ENCODE data around the gene RPS27.
"Not testable (repeated sequence)": the region's sequence is repeated elsewhere in the genome, so short reads cannot be mapped to it uniquely, and the experiment has no call there.

Gene RPS27

DNA sequence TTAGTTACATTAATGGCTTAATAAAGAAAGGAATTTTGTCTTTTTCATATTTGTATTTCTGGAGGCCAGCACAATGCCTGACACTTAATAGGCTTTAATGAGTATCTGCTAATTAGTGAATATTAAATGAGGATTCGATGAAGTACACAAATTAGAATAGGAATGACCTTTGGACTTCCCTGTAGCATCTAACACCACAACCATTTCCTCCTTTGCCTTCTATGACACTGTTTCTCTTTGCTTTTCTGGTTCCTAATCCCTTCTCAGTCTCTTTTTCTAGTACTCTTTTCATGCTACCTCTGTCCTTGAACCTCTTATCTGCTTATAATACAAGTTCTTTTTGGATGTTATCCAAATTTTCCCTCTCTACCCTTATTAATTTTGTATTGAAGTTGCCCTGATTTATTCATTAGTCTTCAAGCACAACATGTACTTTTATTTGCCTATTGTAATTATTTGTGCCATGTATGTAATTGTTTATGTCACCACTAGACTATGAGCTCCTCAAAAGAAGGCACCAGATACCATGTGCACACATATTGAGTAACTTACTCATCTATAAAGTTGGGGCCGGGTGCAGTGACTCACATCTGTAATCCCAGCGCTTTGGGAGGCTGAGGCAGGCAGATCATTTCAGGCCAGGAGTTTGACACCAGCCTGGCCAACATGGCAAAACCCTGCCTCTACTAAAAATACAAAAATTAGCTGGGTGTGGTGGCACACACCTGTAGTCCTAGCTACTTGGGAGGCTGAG, 23.8 kb downstream of the RPS27 start:
- H3K36me3 ChIP-seq (ENCODE audit: low read depth): no peaks in the 10 kb centered on the region
- H3K27ac ChIP-seq (ENCODE audit: poor library complexity, severe bottlenecking): no peak overlapping the region
- DNase-seq (ENCODE audit: low spot score) (no peak), ATAC-seq (ENCODE audit: low read depth) (peak; percentile 63; the same call in 1 of the 3 replicates)
- no peak overlapping the region for H3K4me3 ChIP-seq (ENCODE audit: severe bottlenecking)
- H3K9me3 ChIP-seq (ENCODE audit: severe bottlenecking): no peaks in the 10 kb centered on the region
- no peaks in the 10 kb centered on the region for H3K4me1 ChIP-seq (ENCODE audit: insufficient read depth, poor library complexity, severe bottlenecking)
- no peaks in the 10 kb centered on the region for H3K27me3 ChIP-seq (ENCODE audit: insufficient read depth, poor library complexity, severe bottlenecking)
- TF ChIP-seq CTCF (IDR thresholded peaks at IDR 0.05; ENCODE audit: poor library complexity, severe bottlenecking): no peak

DNA sequence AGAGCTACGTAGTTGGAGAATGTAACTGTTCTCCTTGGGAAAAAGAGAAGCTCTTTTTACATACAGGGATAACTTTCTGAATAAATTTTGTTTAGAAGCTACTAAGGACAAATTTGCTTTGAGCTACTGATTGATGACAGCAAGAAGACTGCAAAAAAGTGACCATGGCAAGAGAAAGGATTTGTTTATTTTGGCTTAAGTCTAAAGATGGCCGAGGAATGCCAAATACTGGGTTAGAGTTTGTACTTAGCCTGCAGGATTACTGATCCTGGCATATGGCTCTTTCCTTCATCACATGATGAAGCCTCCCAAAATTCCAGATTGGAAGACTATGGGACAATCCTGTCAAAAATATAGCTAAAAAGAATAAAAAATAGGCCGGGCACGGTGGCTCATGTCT, 28.7 kb downstream of the RPS27 start:
- Histone ChIP-seq H3K36me3 (ENCODE audit: low read depth) (no peaks in the 10 kb centered on the region), H3K27me3 (ENCODE audit: insufficient read depth, poor library complexity, severe bottlenecking) (no peaks in the 10 kb centered on the region), H3K27ac (ENCODE audit: poor library complexity, severe bottlenecking) (no peak overlapping the region), H3K4me1 (ENCODE audit: insufficient read depth, poor library complexity, severe bottlenecking) (no peaks in the 10 kb centered on the region), H3K9me3 (ENCODE audit: severe bottlenecking) (no peaks in the 10 kb centered on the region), H3K4me3 (ENCODE audit: severe bottlenecking) (no peak overlapping the region)
- DNase-seq (ENCODE audit: low spot score) (no peak), ATAC-seq (ENCODE audit: low read depth) (no peak)
- no peak for TF ChIP-seq CTCF (IDR thresholded peaks at IDR 0.05; ENCODE audit: poor library complexity, severe bottlenecking)

GRCh38 chr1:154019940-154020339, 29.4 kb downstream of the RPS27 start:
- Histone ChIP-seq H3K4me3 (ENCODE audit: severe bottlenecking) (no peak overlapping the region), H3K27ac (ENCODE audit: poor library complexity, severe bottlenecking) (no peak overlapping the region), H3K9me3 (ENCODE audit: severe bottlenecking) (no peaks in the 10 kb centered on the region), H3K36me3 (ENCODE audit: low read depth) (no peaks in the 10 kb centered on the region), H3K4me1 (ENCODE audit: insufficient read depth, poor library complexity, severe bottlenecking) (no peaks in the 10 kb centered on the region), H3K27me3 (ENCODE audit: insufficient read depth, poor library complexity, severe bottlenecking) (no peaks in the 10 kb centered on the region)
- DNase-seq (ENCODE audit: low spot score) (no peak), ATAC-seq (ENCODE audit: low read depth) (no peak)
- TF ChIP-seq CTCF (IDR thresholded peaks at IDR 0.05; ENCODE audit: poor library complexity, severe bottlenecking): no peak

- H3K4me3 ChIP-seq (ENCODE audit: severe bottlenecking); H3K9me3 ChIP-seq (ENCODE audit: severe bottlenecking); ATAC-seq (ENCODE audit: low read depth); H3K4me1 ChIP-seq (ENCODE audit: insufficient read depth, poor library complexity, severe bottlenecking); H3K27me3 ChIP-seq (ENCODE audit: insufficient read depth, poor library complexity, severe bottlenecking); H3K27ac ChIP-seq (ENCODE audit: poor library complexity, severe bottlenecking); H3K36me3 ChIP-seq (ENCODE audit: low read depth); DNase-seq (ENCODE audit: low spot score): not testable (repeated sequence)
Measured at GRCh38 chr1:154033697-154034096, 43.1 kb downstream of the RPS27 start.

Measured in RWPE2 (cell line).